ENCODE measurements around the gene TRPM6. TPM values are rescaled to one million over a fixed set of nuclear protein-coding genes. Genes with fewer than 3 reads are reported as not detected.

The TRPM6 gene
- total and polyA plus RNA-seq, 8 donors, result 0.43 to 3.8 (median 0.74) TPM

DNA sequence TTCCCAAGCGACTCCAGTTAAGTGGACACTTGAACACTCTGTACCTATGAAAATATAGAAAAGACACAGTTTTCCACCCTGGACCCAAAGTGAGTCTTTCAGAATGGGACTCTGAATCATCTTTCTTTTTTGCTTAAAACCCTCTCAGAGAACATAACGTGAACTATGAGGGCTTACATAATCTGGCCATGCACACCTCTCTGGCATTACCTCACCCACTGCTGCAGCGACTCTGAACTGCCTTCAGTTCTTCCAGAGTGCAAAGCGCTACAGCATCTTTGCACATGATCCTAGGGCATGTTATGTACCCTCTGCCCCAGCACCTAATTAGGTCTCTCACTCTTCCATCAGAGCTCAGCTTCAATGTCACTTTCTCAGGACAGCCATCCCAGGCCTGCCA, 204.4 kb downstream of the TRPM6 start:
- Histone ChIP-seq H3K27me3 (no peaks in the 10 kb centered on the region), H3K9me3 (no peaks in the 10 kb centered on the region), H3K4me1 (no peaks in the 10 kb centered on the region), H3K4me3 (no peak overlapping the region), H3K27ac (no peak overlapping the region), H3K36me3 (no peaks in the 10 kb centered on the region)
- TF ChIP-seq, protein P1, sequence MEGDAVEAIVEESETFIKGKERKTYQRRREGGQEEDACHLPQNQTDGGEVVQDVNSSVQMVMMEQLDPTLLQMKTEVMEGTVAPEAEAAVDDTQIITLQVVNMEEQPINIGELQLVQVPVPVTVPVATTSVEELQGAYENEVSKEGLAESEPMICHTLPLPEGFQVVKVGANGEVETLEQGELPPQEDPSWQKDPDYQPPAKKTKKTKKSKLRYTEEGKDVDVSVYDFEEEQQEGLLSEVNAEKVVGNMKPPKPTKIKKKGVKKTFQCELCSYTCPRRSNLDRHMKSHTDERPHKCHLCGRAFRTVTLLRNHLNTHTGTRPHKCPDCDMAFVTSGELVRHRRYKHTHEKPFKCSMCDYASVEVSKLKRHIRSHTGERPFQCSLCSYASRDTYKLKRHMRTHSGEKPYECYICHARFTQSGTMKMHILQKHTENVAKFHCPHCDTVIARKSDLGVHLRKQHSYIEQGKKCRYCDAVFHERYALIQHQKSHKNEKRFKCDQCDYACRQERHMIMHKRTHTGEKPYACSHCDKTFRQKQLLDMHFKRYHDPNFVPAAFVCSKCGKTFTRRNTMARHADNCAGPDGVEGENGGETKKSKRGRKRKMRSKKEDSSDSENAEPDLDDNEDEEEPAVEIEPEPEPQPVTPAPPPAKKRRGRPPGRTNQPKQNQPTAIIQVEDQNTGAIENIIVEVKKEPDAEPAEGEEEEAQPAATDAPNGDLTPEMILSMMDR (IDR thresholded peaks at IDR 0.05), result no peak
- ATAC-seq (no peak), DNase-seq (no peak)
- intact Hi-C loops (cut with DNase I), result no loop called here

GRCh38 chr9:74681906-74682305, 205.8 kb downstream of the TRPM6 start:
- Histone ChIP-seq H3K27ac (no peak overlapping the region), H3K4me1 (no peaks in the 10 kb centered on the region), H3K27me3 (no peaks in the 10 kb centered on the region), H3K4me3 (no peak overlapping the region), H3K9me3 (no peaks in the 10 kb centered on the region), H3K36me3 (no peaks in the 10 kb centered on the region)
- TF ChIP-seq, protein P1 (IDR thresholded peaks at IDR 0.05), result no peak
- ATAC-seq (no peak), DNase-seq (no peak)
- intact Hi-C loops (cut with DNase I), result no loop called here

DNA sequence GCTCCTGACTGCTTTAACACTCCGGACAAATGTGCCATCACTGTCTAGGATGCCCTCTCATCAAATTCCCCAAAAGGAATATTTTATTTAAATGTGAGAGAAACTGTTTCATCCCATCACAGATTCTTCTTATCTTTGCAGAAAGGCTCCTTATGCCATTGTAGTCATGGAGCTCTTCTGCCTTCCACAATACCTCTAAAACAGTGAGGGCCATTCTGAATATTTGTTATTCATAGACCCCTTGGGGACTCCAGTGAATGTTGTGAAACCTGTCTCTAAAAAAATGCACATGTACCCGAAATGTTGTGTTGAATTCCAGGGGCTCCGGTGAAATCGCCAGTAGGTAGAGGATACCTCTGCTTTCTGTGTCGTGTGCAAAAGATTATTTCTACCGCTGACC, 213.6 kb downstream of the TRPM6 start:
- Histone ChIP-seq H3K27me3 (no peaks in the 10 kb centered on the region), H3K27ac (no peak overlapping the region), H3K4me1 (no peaks in the 10 kb centered on the region), H3K4me3 (no peak overlapping the region), H3K9me3 (no peaks in the 10 kb centered on the region), H3K36me3 (no peaks in the 10 kb centered on the region)
- ATAC-seq (no peak), DNase-seq (no peak)
- TF ChIP-seq, protein P1 (IDR thresholded peaks at IDR 0.05), result no peak
- intact Hi-C loops (cut with DNase I), result no loop called here

Other genes with a start within 250 kb of the TRPM6 start
- gene C9orf40, start 65.0 kb upstream of the TRPM6 start, total RNA-seq, result 1 to 10 TPM; 5.2 TPM
- gene C9orf40, start 65.0 kb upstream of the TRPM6 start, polyA plus RNA-seq (ENCODE audit: insufficient read length in 6 of 6), result 1 to 10 TPM; 5.2 to 7.1 (median 6.8) TPM
- 10 to 100 TPM; 21.9 to 22.4 TPM for gene CARNMT1, start 140.4 kb upstream of the TRPM6 start, total RNA-seq
- gene CARNMT1, start 140.4 kb upstream of the TRPM6 start, polyA plus RNA-seq (ENCODE audit: insufficient read length in 6 of 6), result 10 to 100 TPM; 16.1 to 20.0 (median 17.0) TPM
- 10 to 100 TPM; 26.0 to 29.1 TPM for gene NMRK1, start 200.2 kb upstream of the TRPM6 start, total RNA-seq
- gene NMRK1, start 200.2 kb upstream of the TRPM6 start, polyA plus RNA-seq (ENCODE audit: insufficient read length in 6 of 6), result 10 to 100 TPM; 32.7 to 60.1 (median 42.0) TPM
- 10 to 100 TPM; 62.4 to 94.7 TPM for gene OSTF1, start 200.6 kb upstream of the TRPM6 start, total RNA-seq
- gene OSTF1, start 200.6 kb upstream of the TRPM6 start, polyA plus RNA-seq (ENCODE audit: insufficient read length in 6 of 6), result 10 to 100 TPM; 54.8 to 75.8 (median 61.0) TPM

Data from left lung (tissue), 10 donors.